ENCODE data around the gene OR1D5.

DNA sequence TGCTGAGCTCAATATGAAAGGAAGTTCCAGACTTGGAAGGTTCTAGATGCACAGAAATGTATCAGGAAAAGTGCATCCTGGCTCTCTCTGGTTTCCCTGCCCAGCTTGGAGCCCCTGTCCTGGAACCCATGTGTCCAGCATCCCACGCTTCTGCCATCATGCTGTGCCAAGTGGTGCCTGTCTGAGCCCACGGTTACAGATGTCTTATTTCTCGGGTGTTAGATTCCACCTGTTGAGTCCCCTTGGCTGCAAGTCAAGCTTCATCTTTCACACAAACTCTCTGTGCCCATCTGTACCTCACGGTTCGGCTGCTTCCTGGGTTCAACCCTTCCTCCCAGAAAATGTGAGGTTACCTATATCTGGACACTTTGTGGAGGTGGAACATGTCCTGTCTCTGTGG is 22.5 kb downstream of the OR1D5 start:
- no peak for TF ChIP-seq POLR2A (IDR thresholded peaks at IDR 0.05)
- TF ChIP-seq, protein P1, sequence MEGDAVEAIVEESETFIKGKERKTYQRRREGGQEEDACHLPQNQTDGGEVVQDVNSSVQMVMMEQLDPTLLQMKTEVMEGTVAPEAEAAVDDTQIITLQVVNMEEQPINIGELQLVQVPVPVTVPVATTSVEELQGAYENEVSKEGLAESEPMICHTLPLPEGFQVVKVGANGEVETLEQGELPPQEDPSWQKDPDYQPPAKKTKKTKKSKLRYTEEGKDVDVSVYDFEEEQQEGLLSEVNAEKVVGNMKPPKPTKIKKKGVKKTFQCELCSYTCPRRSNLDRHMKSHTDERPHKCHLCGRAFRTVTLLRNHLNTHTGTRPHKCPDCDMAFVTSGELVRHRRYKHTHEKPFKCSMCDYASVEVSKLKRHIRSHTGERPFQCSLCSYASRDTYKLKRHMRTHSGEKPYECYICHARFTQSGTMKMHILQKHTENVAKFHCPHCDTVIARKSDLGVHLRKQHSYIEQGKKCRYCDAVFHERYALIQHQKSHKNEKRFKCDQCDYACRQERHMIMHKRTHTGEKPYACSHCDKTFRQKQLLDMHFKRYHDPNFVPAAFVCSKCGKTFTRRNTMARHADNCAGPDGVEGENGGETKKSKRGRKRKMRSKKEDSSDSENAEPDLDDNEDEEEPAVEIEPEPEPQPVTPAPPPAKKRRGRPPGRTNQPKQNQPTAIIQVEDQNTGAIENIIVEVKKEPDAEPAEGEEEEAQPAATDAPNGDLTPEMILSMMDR (IDR thresholded peaks at IDR 0.05) = no peak
